Neural cell (in vitro differentiated cells): ENCODE measurements around the gene LHPP. TPM values are rescaled to one million over a fixed set of nuclear protein-coding genes. Genes with fewer than 3 reads are reported as not detected.

Source experiments
- H2AFZ ChIP-seq: fragments of 200-600, 300-800 bp; sonication (generic), shearing (Covaris generic); 2 replicates; pipeline ENCODE4 v1.6.0; 2014; ENCODE audit warnings: low read depth, mild to moderate bottlenecking, antibody characterized with exemption, low read length, moderate library complexity
- H3F3A ChIP-seq: fragments of 200-600 bp; shearing (Covaris generic); 2 replicates; pipeline ENCODE4 v1.6.1; 2016; ENCODE audit warnings: mild to moderate bottlenecking, moderate library complexity, mixed read lengths, antibody characterized with exemption, low read length; ENCODE audit not compliant: insufficient read depth, poor library complexity, severe bottlenecking
- H3K27ac ChIP-seq: fragments of 200-600, 300-800 bp; sonication (generic), shearing (Covaris generic); 2 replicates; pipeline ENCODE4 v1.5.1; 2014; ENCODE audit warnings: mild to moderate bottlenecking, low read length, moderate library complexity
- H3K27me3 ChIP-seq: fragments of 300-800, 200-600 bp; sonication (generic), shearing (Covaris generic); 2 replicates; pipeline ENCODE4 v1.6.0; 2014; ENCODE audit warnings: mild to moderate bottlenecking, low read depth, low read length, moderate library complexity; ENCODE audit not compliant: insufficient read depth
- H3K36me3 ChIP-seq: fragments of 300-800, 200-600 bp; sonication (generic), shearing (Covaris generic); 2 replicates; pipeline ENCODE4 v1.5.1; 2014; ENCODE audit warnings: mild to moderate bottlenecking, antibody characterized with exemption, low read length, moderate library complexity; ENCODE audit not compliant: insufficient read depth
- H3K4me2 ChIP-seq: fragments of 300-800, 200-600 bp; sonication (generic), shearing (Covaris generic); 2 replicates; pipeline ENCODE4 v1.6.0; 2014; ENCODE audit warnings: mild to moderate bottlenecking, low read length
- H3K4me3 ChIP-seq: fragments of 300-800, 200-600 bp; sonication (generic), shearing (Covaris generic); 2 replicates; pipeline ENCODE4 v1.5.1; 2014; ENCODE audit warnings: mild to moderate bottlenecking, low read length, moderate library complexity
- H3K79me2 ChIP-seq: fragments of 200-600 bp; shearing (Covaris generic); replicated peaks from 2 replicates; pipeline ENCODE4 v1.6.0; 2014; ENCODE audit warnings: mild to moderate bottlenecking, low read length, moderate library complexity; ENCODE audit not compliant: insufficient read depth
- H3K9ac ChIP-seq: fragments of 300-800, 200-600 bp; sonication (generic), shearing (Covaris generic); 2 replicates; pipeline ENCODE4 v1.6.1; 2016; ENCODE audit warnings: mild to moderate bottlenecking, low read length, mixed read lengths
- H3K9me2 ChIP-seq: fragments of 200-600 bp; shearing (Covaris generic); 2 replicates; pipeline ENCODE4 v1.6.1; 2016; ENCODE audit warnings: mild to moderate bottlenecking, low read length, mixed read lengths; ENCODE audit not compliant: insufficient read depth
- H3K9me3 ChIP-seq: fragments of 200-600, 300-800 bp; sonication (generic), shearing (Covaris generic); 2 replicates; pipeline ENCODE4 v1.6.1; 2016; ENCODE audit warnings: mild to moderate bottlenecking, mixed run types, low read length, moderate library complexity, mixed read lengths
- H4K20me1 ChIP-seq: fragments of 200-600 bp; shearing (Covaris generic); 2 replicates; pipeline ENCODE4 v1.6.1; 2016; ENCODE audit warnings: mild to moderate bottlenecking, mixed run types; ENCODE audit not compliant: insufficient read depth
- CTCF ChIP-seq: fragments of 450-650 bp; IDR thresholded peaks from 2 replicates; pipeline ENCODE4 v1.5.1; 2014; ENCODE audit warnings: antibody characterized with exemption, mild to moderate bottlenecking, moderate library complexity; ENCODE audit not compliant: poor library complexity, severe bottlenecking
- EP300 ChIP-seq: fragments of 450-650 bp; conservative IDR thresholded peaks from 2 replicates; pipeline ENCODE4 v1.6.1; 2014; ENCODE audit warnings: antibody characterized with exemption, mild to moderate bottlenecking, moderate library complexity; ENCODE audit not compliant: poor library complexity, severe bottlenecking
- EZH2 ChIP-seq: fragments of 200-600, 300-800 bp; shearing (Covaris generic), sonication (generic); IDR thresholded peaks from 2 replicates; pipeline ENCODE4 v1.6.1; 2014; ENCODE audit warnings: antibody characterized with exemption, low read length, borderline replicate concordance, mild to moderate bottlenecking; ENCODE audit not compliant: insufficient read depth, poor library complexity, severe bottlenecking
- MXI1 ChIP-seq: fragments of 450-650 bp; conservative IDR thresholded peaks from 2 replicates; pipeline ENCODE4 v1.6.1; 2014; ENCODE audit warnings: antibody characterized with exemption, mild to moderate bottlenecking; ENCODE audit not compliant: poor library complexity, severe bottlenecking
- POLR2AphosphoS5 ChIP-seq: IDR thresholded peaks from 2 replicates; pipeline ENCODE4 v1.6.1; 2012
- RAD21 ChIP-seq: fragments of 450-650 bp; conservative IDR thresholded peaks from 2 replicates; pipeline ENCODE4 v1.6.1; 2014; ENCODE audit warnings: antibody characterized with exemption, mild to moderate bottlenecking, moderate library complexity
- REST ChIP-seq: IDR thresholded peaks from 2 replicates; pipeline ENCODE4 v1.6.1; 2012; ENCODE audit warnings: borderline replicate concordance
- SMC3 ChIP-seq: fragments of 450-650 bp; conservative IDR thresholded peaks from 2 replicates; pipeline ENCODE4 v1.6.1; 2014; ENCODE audit warnings: antibody characterized with exemption, mild to moderate bottlenecking, moderate library complexity; ENCODE audit not compliant: poor library complexity
- TAF1 ChIP-seq: IDR thresholded peaks from 2 replicates; pipeline ENCODE4 v1.6.1; 2012; ENCODE audit warnings: low read depth
- polyA plus RNA-seq: library from polyadenylated mRNA; depleted of rRNA; stranded (reverse); fragments of >200 nt; gene quantifications from 2 replicates; pipeline ENCODE4 v1.2.3, GENCODE V29; 2014

Gene LHPP
- polyA plus RNA-seq, 1 donor from 2014 or later, result 16.0 TPM

GRCh38 chr10:124473070-124473469 lies 11.4 kb downstream of the LHPP start:
- TF ChIP-seq EP300 (no peak), CTCF (no peak), POLR2AphosphoS5 (no peak), TAF1 (no peak), MXI1 (no peak), EZH2 (no peak), REST (no peak), RAD21 (no peak), SMC3 (no peak)
- Histone ChIP-seq H3K79me2 (no peaks in the 10 kb centered on the region), H3K9me2 (no peaks in the 10 kb centered on the region), H3K4me2 (no peak overlapping the region), H3K36me3 (no peaks in the 10 kb centered on the region), H3K27me3 (no peaks in the 10 kb centered on the region), H3F3A (no peaks in the 10 kb centered on the region), H2AFZ (no peak overlapping the region), H4K20me1 (no peaks in the 10 kb centered on the region), H3K9me3 (no peaks in the 10 kb centered on the region), H3K9ac (no peak overlapping the region), H3K4me3 (no peak overlapping the region), H3K27ac (no peak overlapping the region)

GRCh38 chr10:124474514-124475070 lies 13.0 kb downstream of the LHPP start:
- Histone ChIP-seq H3K9me2 (no peaks in the 10 kb centered on the region), H3K4me3 (no peak overlapping the region), H3K79me2 (no peaks in the 10 kb centered on the region), H4K20me1 (no peaks in the 10 kb centered on the region), H2AFZ (no peak overlapping the region), H3K9ac (no peak overlapping the region), H3K27me3 (no peaks in the 10 kb centered on the region), H3K4me2 (no peak overlapping the region), H3K36me3 (no peaks in the 10 kb centered on the region), H3F3A (no peaks in the 10 kb centered on the region), H3K27ac (no peak overlapping the region), H3K9me3 (no peaks in the 10 kb centered on the region)
- TF ChIP-seq TAF1 (no peak), EP300 (no peak), RAD21 (no peak), REST (no peak), CTCF (no peak), MXI1 (no peak), EZH2 (no peak), SMC3 (no peak), POLR2AphosphoS5 (no peak)
